Activated naive CD8-positive, alpha-beta T cell (primary cell): ENCODE data around the gene JMJD8.
A peak's percentile ranks its signal among the peaks of the same experiment; 100 is the strongest.
"Not testable (repeated sequence)": the region's sequence is repeated elsewhere in the genome, so short reads cannot be mapped to it uniquely, and the experiment has no call there.

Experiments used
- H3K27ac Mint-ChIP-seq: one replicate; pipeline ENCODE4 v1.8.0; 2021; ENCODE audit warnings: mixed read lengths
- H3K27me3 Mint-ChIP-seq: one replicate; pipeline ENCODE4 v1.8.0; 2021; ENCODE audit warnings: mixed read lengths
- H3K36me3 Mint-ChIP-seq: one replicate; pipeline ENCODE4 v1.8.0; 2021; ENCODE audit warnings: mixed read lengths
- H3K4me1 Mint-ChIP-seq: one replicate; pipeline ENCODE4 v1.8.0; 2021; ENCODE audit warnings: low read depth, mixed read lengths
- H3K4me3 Mint-ChIP-seq: one replicate; pipeline ENCODE4 v1.8.0; 2021; ENCODE audit warnings: mild to moderate bottlenecking, mixed read lengths
- H3K9me3 Mint-ChIP-seq: one replicate; pipeline ENCODE4 v1.8.0; 2021; ENCODE audit warnings: low read depth, mixed read lengths

Gene JMJD8

DNA sequence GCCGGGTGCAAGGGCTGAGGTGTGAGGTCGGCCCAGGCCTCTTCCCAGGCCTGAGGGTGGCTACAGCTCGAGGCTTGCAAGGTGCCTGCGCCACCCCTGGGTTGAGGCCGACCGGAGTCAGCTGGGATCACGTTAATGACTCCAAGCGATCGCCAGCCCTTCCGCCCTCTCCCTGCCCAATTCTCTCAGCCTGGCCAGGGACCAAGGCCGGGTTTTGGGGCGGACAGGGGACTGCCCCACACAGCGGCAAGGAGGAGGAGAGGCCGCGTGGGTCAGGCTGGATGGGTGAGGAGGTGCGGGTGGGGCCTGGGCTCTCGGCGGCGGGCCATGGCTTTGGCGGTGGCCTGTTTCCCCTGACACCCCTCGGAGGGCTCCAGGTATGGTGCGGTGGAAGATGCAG is 9.2 kb upstream of the JMJD8 start:
- H3K4me1 Mint-ChIP-seq: peaks cover 18% of the 10 kb centered on the region
- H3K9me3 Mint-ChIP-seq: no peaks in the 10 kb centered on the region
- H3K36me3 Mint-ChIP-seq: no peaks in the 10 kb centered on the region
- no peak overlapping the region for H3K27ac Mint-ChIP-seq
- no peaks in the 10 kb centered on the region for H3K27me3 Mint-ChIP-seq
- H3K4me3 Mint-ChIP-seq: peak overlapping the region; percentile 44

DNA sequence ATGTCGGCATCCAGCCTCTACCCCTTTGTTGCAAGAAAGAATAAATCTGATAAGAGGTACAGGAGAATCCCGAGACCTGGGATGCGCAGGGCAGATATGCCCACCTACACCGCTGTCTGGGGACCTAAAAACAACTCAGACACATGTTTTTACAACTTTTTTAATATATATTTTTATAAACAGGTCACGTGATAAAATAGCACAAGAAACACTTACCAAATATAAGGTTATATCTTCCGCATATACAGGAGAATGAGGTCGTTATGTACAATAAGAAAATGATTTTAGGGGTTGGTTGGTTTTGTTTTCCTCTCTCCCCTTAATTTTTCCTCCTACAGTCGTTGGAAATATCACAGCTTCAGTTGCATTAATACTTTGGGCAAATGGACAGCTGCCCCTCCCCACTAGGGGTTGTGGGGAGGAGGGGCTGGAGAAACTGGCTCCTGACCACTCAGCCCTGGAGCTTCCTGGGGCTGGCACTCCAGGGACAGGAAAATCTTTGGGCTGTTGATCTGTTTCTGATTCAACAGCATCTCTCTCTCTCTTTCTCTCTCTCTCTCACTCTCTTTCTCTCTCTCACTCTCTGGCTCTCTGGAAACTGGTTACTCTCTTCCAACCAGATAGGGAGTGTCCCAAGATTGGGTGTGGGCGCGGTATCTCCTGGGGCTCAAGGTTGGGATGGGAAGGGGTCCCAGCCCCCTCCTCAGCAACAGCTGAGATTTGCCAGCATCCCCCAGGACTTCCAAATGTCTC is 8.4 kb upstream of the JMJD8 start:
- Mint-ChIP-seq H3K36me3 (no peaks in the 10 kb centered on the region), H3K9me3 (no peaks in the 10 kb centered on the region), H3K4me3 (peak overlapping the region; percentile 1), H3K27me3 (no peaks in the 10 kb centered on the region), H3K4me1 (peaks cover 21% of the 10 kb centered on the region), H3K27ac (no peak overlapping the region)

DNA sequence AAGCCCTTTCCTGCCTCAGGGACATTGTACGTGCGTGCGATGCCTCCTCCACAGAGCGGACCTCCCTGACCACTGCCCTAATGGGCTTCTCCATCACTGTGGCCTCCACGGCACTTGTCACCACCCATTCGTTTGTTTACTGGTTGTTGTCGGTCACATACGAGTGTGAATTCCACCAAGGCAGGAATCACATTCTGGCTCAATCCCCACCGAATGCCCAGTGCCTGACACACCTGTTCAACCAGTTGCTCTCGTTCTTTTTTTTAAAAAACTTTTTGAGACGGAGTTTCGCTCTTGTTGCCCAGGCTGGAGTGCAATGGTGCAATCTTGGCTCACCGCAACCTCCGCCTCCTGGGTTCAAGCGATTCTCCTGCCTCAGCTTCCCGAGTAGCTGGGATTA is 7.1 kb upstream of the JMJD8 start:
- not testable (repeated sequence) for H3K36me3 Mint-ChIP-seq, H3K27me3 Mint-ChIP-seq, H3K9me3 Mint-ChIP-seq
- Mint-ChIP-seq H3K4me3 (peak overlapping the region; percentile 90), H3K4me1 (peaks cover 21% of the 10 kb centered on the region), H3K27ac (peak overlapping the region; percentile 46)

DNA sequence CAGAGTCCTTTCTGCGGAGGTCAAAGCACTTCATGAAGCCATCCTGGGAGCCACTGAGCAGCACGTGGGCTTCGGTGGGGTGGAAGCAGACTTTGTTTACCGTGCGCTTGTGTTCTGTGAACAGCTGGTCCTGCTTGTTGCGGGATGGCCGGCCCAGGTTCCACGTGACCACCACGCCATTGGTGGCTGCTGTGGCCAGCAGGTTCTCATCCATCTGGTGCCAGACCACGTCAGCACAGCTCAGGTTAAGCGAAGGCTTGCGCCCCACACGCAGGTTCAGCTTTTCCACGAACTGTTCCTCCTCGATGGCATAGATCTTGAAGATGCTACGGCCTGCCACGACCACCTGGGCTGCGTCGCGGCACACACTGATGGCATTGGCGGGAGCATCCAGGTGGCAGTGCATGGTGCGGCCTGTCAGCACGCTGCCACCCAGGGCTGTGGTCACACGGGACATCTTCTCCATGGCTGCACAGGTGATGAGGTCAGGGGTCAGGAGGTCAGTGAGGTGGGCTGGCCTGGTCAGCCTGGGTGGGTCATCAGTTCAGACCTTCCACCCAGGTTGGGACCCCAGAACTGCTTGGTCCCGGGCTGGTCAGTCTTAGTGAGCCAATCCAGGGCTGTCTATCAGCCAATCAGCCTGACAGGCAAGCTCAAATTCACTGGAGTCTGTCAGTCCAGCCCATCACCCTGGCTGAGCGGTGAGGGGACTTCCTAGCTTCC is 5.2 kb upstream of the JMJD8 start:
- peaks cover 13% of the 10 kb centered on the region for H3K4me1 Mint-ChIP-seq
- no peaks in the 10 kb centered on the region for H3K36me3 Mint-ChIP-seq
- peak overlapping the region; percentile 90 for H3K4me3 Mint-ChIP-seq
- no peaks in the 10 kb centered on the region for H3K27me3 Mint-ChIP-seq
- no peaks in the 10 kb centered on the region for H3K9me3 Mint-ChIP-seq
- H3K27ac Mint-ChIP-seq: peak overlapping the region; percentile 86

DNA sequence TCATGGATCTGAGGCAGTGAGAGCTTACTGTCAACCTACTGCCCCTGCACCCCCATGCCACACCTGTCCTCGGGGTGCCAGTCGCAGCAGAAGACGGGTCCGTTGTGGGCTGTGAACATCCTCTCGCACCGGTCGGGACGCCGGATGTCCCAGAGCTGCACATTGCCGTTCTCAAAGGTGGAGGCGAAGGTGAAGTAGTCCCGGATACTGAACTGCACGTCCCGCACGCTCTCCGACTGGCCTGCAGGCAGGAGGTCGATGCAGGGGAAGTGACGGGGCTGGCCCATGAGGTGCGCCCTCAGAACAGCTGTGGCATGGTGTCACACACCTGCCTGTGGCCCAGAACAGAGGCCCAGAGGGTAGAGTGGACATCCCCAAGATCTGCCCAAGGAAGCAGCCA is 3.4 kb upstream of the JMJD8 start:
- no peaks in the 10 kb centered on the region for H3K27me3 Mint-ChIP-seq
- peaks cover 14% of the 10 kb centered on the region for H3K4me1 Mint-ChIP-seq
- H3K36me3 Mint-ChIP-seq: peaks cover 1% of the 10 kb centered on the region
- peak overlapping the region; percentile 32 for H3K4me3 Mint-ChIP-seq
- H3K9me3 Mint-ChIP-seq: no peaks in the 10 kb centered on the region
- no peak overlapping the region for H3K27ac Mint-ChIP-seq

DNA sequence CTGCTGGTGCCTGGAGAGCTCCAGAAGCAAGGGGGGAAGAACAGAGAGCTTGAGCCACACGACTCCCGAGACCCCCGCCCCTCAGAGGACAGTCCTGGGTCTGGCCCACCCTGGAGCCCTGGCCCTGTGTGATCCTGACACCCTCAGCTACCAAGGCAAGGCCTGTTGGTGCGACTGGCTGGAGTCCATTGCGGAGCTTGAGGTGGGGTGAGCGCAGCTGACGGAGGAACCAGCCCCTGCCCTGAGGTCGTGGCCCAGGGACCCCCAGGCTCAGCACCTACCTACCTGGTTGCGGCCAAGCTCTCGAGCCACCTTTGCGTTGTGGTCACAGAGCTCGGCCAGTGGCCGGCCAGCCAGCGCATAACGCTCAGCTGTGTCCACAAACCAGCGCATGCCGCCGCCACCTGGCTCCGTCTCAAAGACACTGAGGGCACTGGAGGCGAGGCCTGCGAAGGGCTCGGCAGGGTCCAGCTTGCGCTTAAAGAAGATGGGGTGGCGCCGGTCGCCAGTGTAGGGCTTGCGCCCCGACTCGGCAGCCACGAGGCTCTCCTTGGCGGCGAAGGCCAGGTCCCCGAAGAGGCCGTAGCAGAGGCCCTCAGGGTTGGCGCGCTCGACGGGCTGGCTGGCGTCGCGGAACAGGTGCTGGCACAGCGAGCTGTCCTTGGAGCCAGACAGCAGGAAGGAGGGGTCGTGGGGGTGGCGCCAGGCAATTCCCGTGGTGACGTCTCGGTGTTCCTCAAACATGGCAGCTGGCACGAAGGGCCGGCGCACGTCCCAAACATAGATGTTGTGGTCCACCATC is 2.5 kb upstream of the JMJD8 start:
- Mint-ChIP-seq H3K4me3 (no peak overlapping the region), H3K4me1 (peaks cover 17% of the 10 kb centered on the region), H3K36me3 (peaks cover 2% of the 10 kb centered on the region), H3K27ac (no peak overlapping the region), H3K9me3 (no peaks in the 10 kb centered on the region), H3K27me3 (no peaks in the 10 kb centered on the region)

DNA sequence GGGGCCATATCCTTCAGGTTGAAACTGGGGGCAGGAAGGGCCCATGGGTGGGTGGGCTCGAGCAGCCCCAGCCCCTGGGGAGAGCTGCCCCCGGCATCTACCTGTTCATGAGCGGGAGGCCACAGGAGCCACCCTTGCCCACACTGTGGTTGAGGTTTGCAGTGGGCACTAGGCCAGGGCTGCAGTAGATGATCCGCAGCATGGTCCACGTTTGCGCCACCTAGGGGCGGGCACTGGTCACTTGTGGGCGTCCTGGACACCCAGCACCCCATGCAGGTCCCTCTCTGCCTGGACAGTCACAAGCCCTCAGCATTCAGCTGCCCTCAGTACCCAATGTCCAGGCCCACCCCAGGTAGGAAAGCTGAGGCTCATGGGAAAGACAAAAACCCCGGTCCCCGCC is 1.8 kb upstream of the JMJD8 start:
- Mint-ChIP-seq H3K27ac (no peak overlapping the region), H3K36me3 (peaks cover 2% of the 10 kb centered on the region), H3K4me3 (peak overlapping the region; percentile 56), H3K4me1 (peaks cover 21% of the 10 kb centered on the region), H3K9me3 (no peaks in the 10 kb centered on the region), H3K27me3 (no peaks in the 10 kb centered on the region)

DNA sequence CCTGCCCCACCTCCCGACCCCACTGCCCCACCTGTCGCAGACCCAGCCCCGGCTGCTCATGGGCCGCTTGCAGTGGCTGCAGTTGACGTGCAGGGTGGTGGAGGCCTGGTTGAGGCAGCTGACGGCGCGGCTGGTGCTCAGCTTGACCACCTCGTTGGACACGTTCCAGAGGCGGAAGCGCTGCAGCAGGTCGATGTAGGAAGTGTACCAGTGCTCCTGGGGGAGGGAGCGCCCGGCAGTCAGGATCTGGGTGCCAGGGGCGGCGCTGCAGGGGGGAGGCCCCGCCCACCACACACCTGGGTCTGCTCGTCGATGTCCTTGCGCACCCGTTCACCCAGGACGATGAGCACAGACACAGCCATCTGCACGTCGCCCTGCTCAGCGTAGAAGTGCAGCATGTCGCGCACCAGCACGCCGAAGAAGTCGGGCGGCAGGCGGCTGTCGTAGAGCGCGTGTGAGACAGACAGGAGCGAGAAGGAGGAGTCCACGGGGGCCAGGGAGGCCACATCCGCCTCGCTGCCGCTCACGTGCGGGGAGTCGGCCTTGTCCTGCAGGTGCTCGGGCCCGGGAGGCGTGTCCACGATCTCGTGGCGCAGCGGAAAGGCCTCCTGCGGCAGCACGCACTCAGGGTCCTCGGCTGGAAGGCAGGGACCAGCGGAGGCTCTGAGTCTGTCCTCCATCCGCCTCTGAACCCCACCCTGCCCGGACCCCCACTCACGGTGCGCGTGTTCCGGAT is 995 bp upstream of the JMJD8 start:
- Mint-ChIP-seq H3K27ac (no peak overlapping the region), H3K9me3 (no peaks in the 10 kb centered on the region), H3K4me3 (peak overlapping the region; percentile 35), H3K36me3 (peaks cover 2% of the 10 kb centered on the region), H3K27me3 (no peaks in the 10 kb centered on the region), H3K4me1 (peaks cover 23% of the 10 kb centered on the region)

DNA sequence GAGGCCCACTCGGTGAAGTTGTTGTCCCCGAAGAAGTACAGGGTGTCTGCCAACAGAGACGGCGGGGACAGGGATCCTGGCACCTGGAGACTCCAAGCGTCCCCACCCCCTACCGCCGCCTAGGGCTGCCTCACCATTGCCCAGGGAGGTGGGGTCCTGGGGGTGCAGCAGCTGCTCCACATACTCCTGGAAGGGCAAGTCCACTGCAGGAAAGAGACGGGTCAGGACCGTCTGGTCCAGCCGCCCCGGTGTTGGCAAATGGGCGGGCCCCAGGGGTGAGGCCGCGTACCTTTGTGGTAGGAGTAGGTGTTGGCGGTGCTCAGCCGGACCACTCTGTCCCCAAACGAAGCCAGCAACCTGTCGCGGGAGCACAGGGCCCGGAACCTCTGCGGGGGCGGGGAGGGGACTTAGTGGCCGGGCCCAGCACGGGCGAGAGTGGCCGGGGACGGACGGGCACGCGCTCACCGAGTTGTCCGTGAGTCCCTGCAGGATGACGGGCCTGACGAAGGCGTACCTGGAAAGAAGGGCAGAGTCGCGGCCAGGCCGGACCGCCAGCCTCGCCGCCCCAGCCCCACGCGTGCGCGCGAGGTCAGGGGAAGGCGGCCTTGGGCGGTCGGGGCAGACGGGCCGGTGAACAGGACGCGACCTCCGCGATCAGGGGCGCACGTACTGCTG is 601 bp downstream of the JMJD8 start:
- Mint-ChIP-seq H3K9me3 (no peaks in the 10 kb centered on the region), H3K4me1 (peaks cover 18% of the 10 kb centered on the region), H3K4me3 (peak overlapping the region; percentile 86), H3K27ac (no peak overlapping the region), H3K27me3 (no peaks in the 10 kb centered on the region), H3K36me3 (peaks cover 2% of the 10 kb centered on the region)

DNA sequence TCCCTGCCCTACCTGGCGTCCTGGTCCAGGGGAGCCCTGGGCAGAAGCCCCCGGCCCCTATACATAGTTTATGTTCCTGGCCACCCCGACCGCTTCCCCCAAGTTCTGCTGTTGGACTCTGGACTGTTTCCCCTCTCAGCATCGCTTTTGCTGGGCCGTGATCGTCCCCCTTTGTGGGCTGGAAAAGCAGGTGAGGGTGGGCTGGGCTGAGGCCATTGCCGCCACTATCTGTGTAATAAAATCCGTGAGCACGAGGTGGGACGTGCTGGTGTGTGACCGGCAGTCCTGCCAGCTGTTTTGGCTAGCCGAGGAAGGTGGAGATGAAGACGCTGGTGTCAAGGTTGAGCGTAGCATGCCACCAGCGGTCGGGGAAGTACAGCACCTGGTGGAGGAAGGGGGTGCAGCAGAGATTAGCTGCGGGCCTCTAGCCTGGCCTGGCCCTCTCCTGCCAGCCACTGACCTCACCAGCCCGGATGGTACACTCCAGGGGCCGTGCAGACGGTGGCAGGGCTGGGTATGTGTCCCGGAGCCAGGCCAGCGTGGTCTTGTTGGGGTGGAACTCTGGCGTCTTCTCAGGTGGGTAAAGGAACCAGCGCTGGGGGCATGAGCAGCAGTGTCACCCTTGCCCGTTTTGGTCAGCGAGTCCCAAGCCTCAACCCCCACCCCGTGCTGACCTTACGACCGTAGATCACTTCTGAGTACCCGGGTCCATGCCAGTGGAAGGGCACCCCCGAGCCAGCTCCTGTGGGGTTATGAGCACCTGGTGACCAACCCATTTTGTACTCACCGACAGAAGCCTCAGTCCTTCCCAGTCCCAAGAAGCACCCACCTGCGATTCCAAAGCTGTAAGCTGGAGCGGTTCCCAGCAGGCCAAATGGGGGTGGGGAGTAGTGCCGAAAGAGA is 1.4 kb downstream of the JMJD8 start:
- no peaks in the 10 kb centered on the region for H3K27me3 Mint-ChIP-seq
- peak overlapping the region; percentile 86 for H3K4me3 Mint-ChIP-seq
- H3K9me3 Mint-ChIP-seq: no peaks in the 10 kb centered on the region
- H3K36me3 Mint-ChIP-seq: peaks cover 2% of the 10 kb centered on the region
- H3K27ac Mint-ChIP-seq: peak overlapping the region; percentile 72
- H3K4me1 Mint-ChIP-seq: peaks cover 18% of the 10 kb centered on the region

DNA sequence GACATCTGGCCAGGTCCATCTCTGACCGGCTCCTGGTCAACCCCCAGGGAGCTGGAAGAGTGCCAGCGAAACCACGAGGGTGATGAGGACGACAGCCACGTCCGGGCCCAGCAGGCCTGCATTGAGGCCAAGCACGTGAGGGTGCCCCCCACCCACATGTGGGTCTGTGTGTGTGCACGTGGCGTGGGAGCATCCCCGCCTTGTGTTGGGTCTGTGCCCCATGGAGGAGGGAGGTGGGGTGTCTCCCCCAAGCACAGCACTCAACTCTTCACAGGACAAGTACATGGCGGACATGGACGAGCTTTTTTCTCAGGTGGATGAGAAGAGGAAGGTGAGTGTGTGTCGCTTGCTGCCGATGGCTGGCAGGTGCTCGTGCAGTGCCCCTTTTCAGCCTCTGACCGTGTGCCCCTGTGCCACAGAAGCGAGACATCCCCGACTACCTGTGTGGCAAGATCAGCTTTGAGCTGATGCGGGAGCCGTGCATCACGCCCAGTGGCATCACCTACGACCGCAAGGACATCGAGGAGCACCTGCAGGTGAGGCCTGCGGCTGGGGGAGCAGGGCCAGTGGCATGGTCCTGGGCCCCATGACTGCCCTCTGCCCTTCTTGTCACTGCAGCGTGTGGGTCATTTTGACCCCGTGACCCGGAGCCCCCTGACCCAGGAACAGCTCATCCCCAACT is 2.2 kb downstream of the JMJD8 start:
- Mint-ChIP-seq H3K27ac (peak overlapping the region; percentile 72), H3K4me3 (peak overlapping the region; percentile 86), H3K36me3 (peaks cover 2% of the 10 kb centered on the region), H3K27me3 (no peaks in the 10 kb centered on the region), H3K4me1 (peaks cover 15% of the 10 kb centered on the region), H3K9me3 (no peaks in the 10 kb centered on the region)

DNA sequence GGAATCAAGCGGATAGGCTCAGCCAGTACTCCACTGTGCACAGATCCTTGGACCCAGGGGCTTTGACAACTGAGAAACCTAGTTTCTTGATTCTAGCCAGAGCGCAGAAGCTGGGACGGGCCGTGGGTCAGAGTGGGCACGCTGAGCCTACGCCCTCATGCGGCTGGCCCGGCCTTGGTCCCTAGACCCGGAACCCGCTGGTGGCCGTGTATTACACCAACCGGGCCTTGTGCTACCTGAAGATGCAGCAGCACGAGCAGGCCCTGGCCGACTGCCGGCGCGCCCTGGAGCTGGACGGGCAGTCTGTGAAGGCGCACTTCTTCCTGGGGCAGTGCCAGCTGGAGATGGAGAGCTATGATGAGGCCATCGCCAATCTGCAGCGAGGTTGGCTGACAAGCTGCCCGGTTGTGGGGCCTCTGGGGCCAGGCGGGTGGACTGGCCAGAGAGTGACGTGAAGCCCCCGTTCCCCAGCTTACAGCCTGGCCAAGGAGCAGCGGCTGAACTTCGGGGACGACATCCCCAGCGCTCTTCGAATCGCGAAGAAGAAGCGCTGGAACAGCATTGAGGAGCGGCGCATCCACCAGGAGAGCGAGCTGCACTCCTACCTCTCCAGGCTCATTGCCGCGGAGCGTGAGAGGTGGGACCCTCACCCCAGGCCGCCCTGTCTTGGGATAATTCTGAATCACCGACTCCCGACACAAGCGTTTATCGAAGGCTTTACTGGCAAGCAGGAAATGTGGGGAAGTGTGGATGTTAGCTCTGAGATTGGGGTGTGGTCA is 3.0 kb downstream of the JMJD8 start:
- peak overlapping the region; percentile 6 for H3K27ac Mint-ChIP-seq
- H3K27me3 Mint-ChIP-seq: no peaks in the 10 kb centered on the region
- peak overlapping the region; percentile 86 for H3K4me3 Mint-ChIP-seq
- no peaks in the 10 kb centered on the region for H3K9me3 Mint-ChIP-seq
- peaks cover 15% of the 10 kb centered on the region for H3K4me1 Mint-ChIP-seq
- peaks cover 2% of the 10 kb centered on the region for H3K36me3 Mint-ChIP-seq
